SU-DHL-6 (cell line): Measurements from ENCODE around the gene PDIK1L.

Experiments used
- H2AFZ ChIP-seq: fragments of 200-600 bp; sonication (generic); 2 replicates; pipeline ENCODE4 v1.6.1; 2014; ENCODE audit warnings: low read depth, mild to moderate bottlenecking, moderate library complexity, mixed read lengths, antibody characterized with exemption, low read length; ENCODE audit not compliant: severe bottlenecking
- H3F3A ChIP-seq: fragments of 200-600 bp; shearing (Covaris generic); 2 replicates; pipeline ENCODE4 v1.6.0; 2016; ENCODE audit warnings: antibody characterized with exemption, mild to moderate bottlenecking; ENCODE audit not compliant: insufficient read depth
- H3K27ac ChIP-seq: fragments of 200-600 bp; sonication (generic); 2 replicates; pipeline ENCODE4 v1.5.1; 2016; ENCODE audit warnings: low read depth, mild to moderate bottlenecking, low read length, moderate library complexity, mixed read lengths
- H3K27me3 ChIP-seq: fragments of 200-600 bp; sonication (generic), shearing (Covaris generic); 2 replicates; pipeline ENCODE4 v1.6.0; 2014; ENCODE audit warnings: mild to moderate bottlenecking, low read length
- H3K36me3 ChIP-seq: fragments of 200-600 bp; sonication (generic); 2 replicates; pipeline ENCODE4 v1.6.1; 2014; ENCODE audit warnings: mild to moderate bottlenecking, low read length, mixed read lengths
- H3K4me2 ChIP-seq: fragments of 300-600, 200-600 bp; shearing (Covaris generic), sonication (generic); 2 replicates; pipeline ENCODE4 v1.6.0; 2014; ENCODE audit warnings: low read length, low read depth, mild to moderate bottlenecking; ENCODE audit not compliant: poor library complexity, severe bottlenecking
- H3K4me3 ChIP-seq: fragments of 200-600 bp; sonication (generic); 2 replicates; pipeline ENCODE4 v1.5.1; 2014; ENCODE audit warnings: antibody characterized with exemption, low read length, mild to moderate bottlenecking, mixed read lengths; ENCODE audit not compliant: insufficient read depth, poor library complexity, severe bottlenecking
- H3K79me2 ChIP-seq: fragments of 200-600 bp; sonication (generic); 2 replicates; pipeline ENCODE4 v1.6.1; 2014; ENCODE audit warnings: mild to moderate bottlenecking, low read length, moderate library complexity; ENCODE audit not compliant: insufficient read depth
- H3K9ac ChIP-seq: fragments of 200-600 bp; sonication (generic); 2 replicates; pipeline ENCODE4 v1.7.0; 2014; ENCODE audit warnings: mild to moderate bottlenecking, low read length
- H3K9me2 ChIP-seq: fragments of 200-600 bp; sonication (generic); replicated peaks from 2 replicates; pipeline ENCODE4 v1.6.1; 2014; ENCODE audit warnings: low read length; ENCODE audit not compliant: insufficient read depth
- H3K9me3 ChIP-seq: fragments of 200-600 bp; sonication (generic); 2 replicates; pipeline ENCODE4 v1.6.1; 2014; ENCODE audit warnings: low read length, mixed read lengths; ENCODE audit not compliant: insufficient read depth
- H4K20me1 ChIP-seq: fragments of 200-600 bp; sonication (generic); 2 replicates; pipeline ENCODE4 v1.6.1; 2014; ENCODE audit warnings: low read depth, mild to moderate bottlenecking, antibody characterized with exemption, low read length, moderate library complexity, mixed read lengths
- EZH2phosphoT487 ChIP-seq: fragments of 200-600 bp; sonication (generic), shearing (Covaris generic); conservative IDR thresholded peaks from 2 replicates; pipeline ENCODE4 v1.6.1; 2018; ENCODE audit warnings: mild to moderate bottlenecking, antibody characterized with exemption, low read length, moderate library complexity, mixed read lengths
- TF ChIP-seq, protein P1 (sequence below): fragments of 200-600 bp; sonication (generic); IDR thresholded peaks from one replicate; pipeline ENCODE4 v1.5.1; 2017; ENCODE audit warnings: antibody characterized with exemption, mild to moderate bottlenecking, low read length, moderate library complexity; ENCODE audit not compliant: insufficient read depth, poor library complexity, severe bottlenecking

PDIK1L gene

DNA sequence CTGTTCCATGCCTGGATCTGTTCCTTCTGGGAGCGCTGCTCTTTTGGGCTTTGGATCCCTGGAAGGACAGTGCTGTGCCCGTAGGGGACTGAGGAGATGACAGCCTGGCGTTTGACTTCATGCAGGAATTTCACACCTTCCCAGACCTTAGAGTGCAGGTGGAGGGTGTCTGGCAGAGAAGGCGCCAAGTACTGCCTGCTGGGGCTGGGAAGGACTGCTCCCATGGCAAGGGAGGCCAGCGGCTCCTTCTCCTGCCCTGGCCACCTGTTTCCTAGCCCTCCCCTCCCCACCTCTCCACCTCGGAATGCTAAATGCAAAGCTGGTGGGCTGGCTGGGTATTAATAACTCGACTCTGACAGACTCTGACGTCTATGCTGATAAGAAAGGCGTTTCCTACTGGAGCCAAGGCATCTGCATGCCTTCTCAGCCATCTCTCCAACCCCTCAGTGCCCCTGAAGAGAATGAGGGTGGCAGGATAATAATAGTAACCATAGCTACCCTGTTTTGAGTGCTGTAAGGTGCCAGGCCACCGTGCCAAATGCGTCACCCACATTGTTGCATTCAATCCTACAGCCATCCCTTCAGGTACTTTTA is 17.5 kb upstream of the PDIK1L start:
- Histone ChIP-seq H3K4me3 (no peak overlapping the region), H2AFZ (no peak overlapping the region), H3K9me2 (no peaks in the 10 kb centered on the region), H3K27ac (no peak overlapping the region), H3K9me3 (no peaks in the 10 kb centered on the region), H3K4me2 (no peak overlapping the region), H3K27me3 (no peaks in the 10 kb centered on the region), H3F3A (no peaks in the 10 kb centered on the region), H3K79me2 (no peaks in the 10 kb centered on the region), H4K20me1 (no peaks in the 10 kb centered on the region), H3K9ac (no peak overlapping the region), H3K36me3 (no peaks in the 10 kb centered on the region)
- TF ChIP-seq, protein P1, sequence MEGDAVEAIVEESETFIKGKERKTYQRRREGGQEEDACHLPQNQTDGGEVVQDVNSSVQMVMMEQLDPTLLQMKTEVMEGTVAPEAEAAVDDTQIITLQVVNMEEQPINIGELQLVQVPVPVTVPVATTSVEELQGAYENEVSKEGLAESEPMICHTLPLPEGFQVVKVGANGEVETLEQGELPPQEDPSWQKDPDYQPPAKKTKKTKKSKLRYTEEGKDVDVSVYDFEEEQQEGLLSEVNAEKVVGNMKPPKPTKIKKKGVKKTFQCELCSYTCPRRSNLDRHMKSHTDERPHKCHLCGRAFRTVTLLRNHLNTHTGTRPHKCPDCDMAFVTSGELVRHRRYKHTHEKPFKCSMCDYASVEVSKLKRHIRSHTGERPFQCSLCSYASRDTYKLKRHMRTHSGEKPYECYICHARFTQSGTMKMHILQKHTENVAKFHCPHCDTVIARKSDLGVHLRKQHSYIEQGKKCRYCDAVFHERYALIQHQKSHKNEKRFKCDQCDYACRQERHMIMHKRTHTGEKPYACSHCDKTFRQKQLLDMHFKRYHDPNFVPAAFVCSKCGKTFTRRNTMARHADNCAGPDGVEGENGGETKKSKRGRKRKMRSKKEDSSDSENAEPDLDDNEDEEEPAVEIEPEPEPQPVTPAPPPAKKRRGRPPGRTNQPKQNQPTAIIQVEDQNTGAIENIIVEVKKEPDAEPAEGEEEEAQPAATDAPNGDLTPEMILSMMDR: no peak
- no peak for TF ChIP-seq EZH2phosphoT487

- Histone ChIP-seq H3K9me3 (no peaks in the 10 kb centered on the region), H3F3A (no peaks in the 10 kb centered on the region), H3K9me2 (no peaks in the 10 kb centered on the region), H4K20me1 (no peaks in the 10 kb centered on the region), H3K27ac (no peak overlapping the region), H2AFZ (no peak overlapping the region), H3K9ac (no peak overlapping the region), H3K4me2 (no peak overlapping the region), H3K36me3 (no peaks in the 10 kb centered on the region), H3K79me2 (no peaks in the 10 kb centered on the region), H3K4me3 (no peak overlapping the region), H3K27me3 (no peaks in the 10 kb centered on the region)
- TF ChIP-seq, protein P1: no peak
- TF ChIP-seq EZH2phosphoT487: no peak
These were observed 16.8 kb upstream of the PDIK1L start for GRCh38 chr1:26094677-26095383.

DNA sequence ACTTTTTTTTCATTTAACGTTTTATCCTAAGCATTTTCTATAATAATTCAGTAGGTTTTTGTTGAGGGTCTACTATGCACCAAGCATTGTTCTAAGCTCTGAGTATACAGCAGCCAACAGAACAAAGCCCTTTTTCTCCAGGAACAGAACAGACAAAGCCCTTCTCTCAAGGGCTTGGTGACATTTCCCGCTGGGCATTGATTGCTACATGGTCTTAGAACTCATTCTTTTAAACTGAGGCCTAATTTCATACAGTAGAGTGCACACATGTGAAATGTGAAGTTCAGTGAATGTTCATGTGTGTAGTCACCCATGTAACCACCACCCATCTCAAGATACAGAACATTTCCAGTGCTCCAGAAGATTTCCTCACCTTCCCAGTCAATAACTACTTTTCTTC is 15.2 kb upstream of the PDIK1L start:
- TF ChIP-seq, protein P1: no peak
- TF ChIP-seq EZH2phosphoT487: no peak
- no peak overlapping the region for H3K27ac ChIP-seq
- no peaks in the 10 kb centered on the region for H3K79me2 ChIP-seq

More for the DNA sequence above, 15.2 kb upstream of the PDIK1L start:
- Histone ChIP-seq H2AFZ (no peak overlapping the region), H3K27me3 (no peaks in the 10 kb centered on the region), H3K9me2 (no peaks in the 10 kb centered on the region), H3K4me3 (no peak overlapping the region), H3K9me3 (no peaks in the 10 kb centered on the region), H3K36me3 (no peaks in the 10 kb centered on the region), H3F3A (no peaks in the 10 kb centered on the region), H3K9ac (no peak overlapping the region), H3K4me2 (no peak overlapping the region), H4K20me1 (no peaks in the 10 kb centered on the region)
